Breast epithelium (tissue), 3 donors: ENCODE data around the gene OXCT2.
"Not testable (repeated sequence)": the region's sequence is repeated elsewhere in the genome, so short reads cannot be mapped to it uniquely, and the experiment has no call there.

Source experiments
- CTCF ChIP-seq, 3 donors: fragments of 450-650 bp; IDR thresholded peaks; one replicate each; pipeline ENCODE4 v1.5.1; 2016 to 2017; ENCODE audit warnings: antibody characterized with exemption in 3 of 3, mild to moderate bottlenecking in 3 of 3, moderate library complexity in 3 of 3
- POLR2A ChIP-seq: fragments of 450-650 bp; IDR thresholded peaks from one replicate; pipeline ENCODE4 v1.6.1; 2016; ENCODE audit warnings: antibody characterized with exemption, mild to moderate bottlenecking, moderate library complexity
- POLR2AphosphoS5 ChIP-seq, 3 donors: sonication (generic); formaldehyde crosslinking; IDR thresholded peaks; one replicate each; pipeline ENCODE4 v1.6.1; 2017; ENCODE audit warnings: antibody characterized with exemption in 3 of 3

GRCh38 chr1:39782685-39783084, 11.5 kb upstream of the OXCT2 start:
- not testable (repeated sequence) for TF ChIP-seq CTCF (IDR thresholded peaks at IDR 0.05); POLR2A; POLR2AphosphoS5 (IDR thresholded peaks at IDR 0.05)
